T-cell (primary cell): ENCODE results near the gene MIOS. TPM values are rescaled to one million over a fixed set of nuclear protein-coding genes. Genes with fewer than 3 reads are reported as not detected.

Source experiments
- ATAC-seq, 4 experiments: fragments of 200-7000 bp in 3 of 4; fragments of 150-1000 bp in 1 of 4; cut with Tn5 transposase; replicated peaks in 1 of 4; 1 replicate in 3 of 4; 2 replicates in 1 of 4; pipeline ENCODE4 v1.10.0; 2021; ENCODE audit warnings: moderate library complexity in 3 of 4, mild to moderate bottlenecking in 2 of 4, moderate number of reproducible peaks in 1 of 4
- CTCF ChIA-PET, 2 donors: fragments of 300-600 bp; sonication (Branson Sonifier 250); formaldehyde crosslinking; loops; one replicate each; lab custom pipeline; 2022; ENCODE audit warnings: antibody characterized with exemption in 2 of 2; lab: Charles Lee
- POLR2A ChIA-PET, 2 donors: fragments of 300-600 bp; sonication (Branson Sonifier 250); formaldehyde crosslinking; loops; one replicate each; lab custom pipeline; 2022; ENCODE audit warnings: antibody characterized with exemption in 2 of 2; lab: Charles Lee
- DNase-seq, 35 experiments: peaks; one replicate each; pipeline versions ENCODE4 v3.0.0 to v3.0.0-alpha.2; 2013 to 2023
- H3K27ac ChIP-seq: one replicate; pipeline ENCODE4 v1.5.1; 2013; ENCODE audit warnings: low read length
- H3K27me3 ChIP-seq, 2 experiments: replicated peaks in 1 of 2; 1 replicate in 1 of 2; 2 replicates in 1 of 2; pipeline versions ENCODE4 v1.6.1 to v1.7.0; 2013; ENCODE audit warnings: low read length in 1 of 2, mixed read lengths in 1 of 2; ENCODE audit not compliant: control insufficient read depth in 2 of 2, insufficient read depth in 2 of 2; ENCODE audit errors: extremely low read depth in 1 of 2
- H3K36me3 ChIP-seq, 2 donors: 1 replicate in 1 of 2; 2 replicates in 1 of 2; pipeline versions ENCODE4 v1.6.1 to v1.7.0; 2013; ENCODE audit warnings: low read length in 1 of 2; ENCODE audit not compliant: control insufficient read depth in 2 of 2, insufficient read depth in 1 of 2; ENCODE audit errors: extremely low read depth in 1 of 2
- H3K4me1 ChIP-seq, 2 experiments: 1 replicate in 1 of 2; 2 replicates in 1 of 2; pipeline versions ENCODE4 v1.6.1 to v1.7.0; 2013; ENCODE audit warnings: low read length in 2 of 2, mixed read lengths in 1 of 2; ENCODE audit not compliant: insufficient read depth in 2 of 2, control insufficient read depth in 1 of 2; ENCODE audit errors: extremely low read depth in 1 of 2
- H3K4me3 ChIP-seq, 2 donors: 1 replicate in 1 of 2; 2 replicates in 1 of 2; pipeline versions ENCODE4 v1.5.1 to v1.7.0; 2013; ENCODE audit warnings: mild to moderate bottlenecking in 2 of 2, low read length in 1 of 2, moderate library complexity in 1 of 2; ENCODE audit not compliant: control insufficient read depth in 1 of 2; ENCODE audit errors: extremely low read depth in 1 of 2
- H3K9me3 ChIP-seq: 2 replicates; pipeline ENCODE4 v1.7.0; 2013
- H3K27ac Mint-ChIP-seq, 2 donors: one replicate each; pipeline ENCODE4 v1.8.0; 2020 to 2021; ENCODE audit warnings: mild to moderate bottlenecking in 2 of 2, mixed read lengths in 2 of 2
- H3K27me3 Mint-ChIP-seq, 2 donors: one replicate each; pipeline ENCODE4 v1.8.0; 2021 to 2022; ENCODE audit warnings: mixed read lengths in 2 of 2
- H3K36me3 Mint-ChIP-seq: one replicate; pipeline ENCODE4 v1.8.0; 2021; ENCODE audit warnings: mixed read lengths
- H3K4me1 Mint-ChIP-seq, 3 donors: one replicate each; pipeline ENCODE4 v1.8.0; 2020 to 2022; ENCODE audit warnings: mixed read lengths in 3 of 3, mild to moderate bottlenecking in 1 of 3
- H3K4me3 Mint-ChIP-seq, 3 donors: one replicate each; pipeline ENCODE4 v1.8.0; 2020 to 2022; ENCODE audit warnings: mild to moderate bottlenecking in 3 of 3, mixed read lengths in 3 of 3, moderate library complexity in 3 of 3
- H3K9me3 Mint-ChIP-seq, 3 donors: one replicate each; pipeline ENCODE4 v1.8.0; 2020 to 2022; ENCODE audit warnings: mixed read lengths in 3 of 3
- WGBS: methylation state at CpG from one replicate; pipeline ENCODE4 v1.1.5; 2013; ENCODE audit warnings: missing lambda C conversion rate; ENCODE audit not compliant: insufficient coverage; 5-methylcytosine and 5-hydroxymethylcytosine counted together
- total RNA-seq, 35 experiments: library from RNA in 6 of 35; stranded (reverse) in 6 of 35; fragments of 120-200 nt in 1 of 35; gene quantifications; one replicate each; pipeline versions ENCODE4 v1.2.1 to v1.2.4 and lab custom pipeline; 2013 to 2026

Gene MIOS
- total RNA-seq, 5 donors from 2014 or later (not counting 1 experiment from before 2014, with no cell fraction given), result 26.2 to 33.4 (median 28.0) TPM

GRCh38 chr7:7565018-7565680, 1.5 kb upstream of the MIOS start:
- no peak overlapping the region for H3K4me3 Mint-ChIP-seq
- DNase-seq, result no peak
- no peaks in the 10 kb centered on the region for H3K9me3 Mint-ChIP-seq
- CTCF ChIA-PET, result interaction anchor here (0.5 to 1.1 kb wide), 3 partner anchors 460 to 863 kb away, joined by 3 to 4 read pairs (median 3); no protein-coding TSS in a partner anchor
- Histone ChIP-seq H3K4me3 (no peak overlapping the region), H3K4me1 (peaks cover 21 to 28% of the 10 kb centered on the region in 2 experiments), H3K27me3 (no peaks in the 10 kb centered on the region), H3K27ac (no peak overlapping the region), H3K36me3 (no peaks in the 10 kb centered on the region), H3K9me3 (no peaks in the 10 kb centered on the region)
- POLR2A ChIA-PET, result no interaction called here
- no peak for ATAC-seq
- H3K4me1 Mint-ChIP-seq, result peaks cover 28 to 30% (median 29%) of the 10 kb centered on the region in 3 donors
- H3K27me3 Mint-ChIP-seq, result no peaks in the 10 kb centered on the region
- WGBS, result 87% methylated on average over 4 of the region's 4 CpGs
- no peaks in the 10 kb centered on the region for H3K36me3 Mint-ChIP-seq
- H3K27ac Mint-ChIP-seq, result no peak overlapping the region

DNA sequence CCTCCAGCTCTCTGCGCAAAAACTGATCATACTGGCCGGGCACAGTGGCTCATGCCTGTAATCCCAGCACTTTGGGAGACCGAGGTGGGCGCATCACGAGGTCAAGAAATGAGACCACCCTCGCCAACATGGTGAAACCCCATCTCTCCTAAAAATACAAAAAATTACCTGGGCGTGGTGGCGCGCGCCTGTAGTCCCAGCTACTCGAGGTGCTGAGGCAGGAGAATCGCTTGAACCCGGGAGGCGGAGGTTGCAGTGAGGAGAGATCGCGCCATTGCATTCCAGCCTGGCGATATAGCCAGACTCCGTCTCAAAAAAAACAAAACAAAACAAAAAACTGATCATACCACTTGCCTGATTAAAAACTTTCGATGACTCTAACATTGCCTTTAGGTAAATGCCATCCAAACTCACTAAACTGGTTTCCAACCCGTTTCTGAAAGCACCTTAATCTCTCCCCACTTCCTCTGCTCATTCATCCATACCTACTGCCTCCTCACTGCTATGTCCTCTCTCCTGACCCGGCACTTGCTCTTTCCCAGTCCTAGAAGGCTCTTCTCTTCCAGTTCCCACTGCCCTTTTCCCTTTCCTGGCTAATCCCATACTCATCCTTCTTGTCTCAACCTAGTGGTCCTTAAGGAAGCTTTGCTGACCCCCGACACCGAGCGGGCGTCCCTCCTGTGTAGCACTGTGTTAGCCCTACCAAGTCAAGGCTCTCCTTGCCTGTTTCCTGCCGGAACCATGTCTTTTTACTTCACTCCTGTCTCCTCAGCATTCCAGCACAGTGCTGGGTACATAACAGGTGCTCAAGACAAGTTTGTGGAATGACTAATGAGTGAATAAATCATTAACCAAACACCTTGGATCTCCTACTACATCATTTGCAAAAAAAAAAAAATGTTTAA, 686 bp upstream of the MIOS start:
- Mint-ChIP-seq H3K4me3 (no peak overlapping the region), H3K36me3 (no peaks in the 10 kb centered on the region), H3K9me3 (no peaks in the 10 kb centered on the region), H3K4me1 (peaks cover 37 to 38% (median 37%) of the 10 kb centered on the region in 3 donors), H3K27me3 (no peaks in the 10 kb centered on the region), H3K27ac (no peak overlapping the region)
- WGBS, result 81% methylated on average over 8 of the region's 26 CpGs
- Histone ChIP-seq H3K36me3 (no peaks in the 10 kb centered on the region), H3K9me3 (no peaks in the 10 kb centered on the region), H3K4me3 (peak overlapping the region; percentile 72 to 88), H3K27ac (peak overlapping the region; percentile 81), H3K4me1 (peaks cover 21 to 31% of the 10 kb centered on the region in 2 experiments), H3K27me3 (no peaks in the 10 kb centered on the region)
- DNase-seq, result no peak
- no peak for ATAC-seq
- CTCF ChIA-PET, result interaction anchor here in 1 of 2 donors (0.6 kb wide), 1 partner anchor 572 kb away, joined by 5 read pairs; no protein-coding TSS in a partner anchor
- POLR2A ChIA-PET, result interaction anchor here (0.6 kb wide), 3 partner anchors 199 to 459 kb away, joined by 3 to 9 read pairs (median 7); no protein-coding TSS in a partner anchor

GRCh38 chr7:7567898-7568531, 1.3 kb downstream of the MIOS start:
- H3K4me1 Mint-ChIP-seq, result peaks cover 38 to 41% (median 40%) of the 10 kb centered on the region in 3 donors
- ChIA-PET POLR2A (interaction anchor here in 1 of 2 donors (0.5 to 1.4 kb wide), 3 partner anchors 12 to 72 kb away, joined by 3 to 7 read pairs (median 3); partner anchors contain the start of gene UMAD1), CTCF (interaction anchor here in 1 of 2 donors (1.0 to 1.1 kb wide), 2 partner anchors 113 to 465 kb away, joined by 5 to 6 read pairs; no protein-coding TSS in a partner anchor)
- Histone ChIP-seq H3K27ac (peak overlapping the region; percentile 81), H3K9me3 (no peaks in the 10 kb centered on the region), H3K4me1 (peaks cover 21 to 31% of the 10 kb centered on the region in 2 experiments), H3K36me3 (peaks cover 0 to 8% of the 10 kb centered on the region in 2 donors), H3K27me3 (no peaks in the 10 kb centered on the region), H3K4me3 (peak overlapping the region in 1 of 2 donors; percentile 72)
- H3K36me3 Mint-ChIP-seq, result peaks cover 7% of the 10 kb centered on the region
- peak overlapping the region; percentile 79 to 82 (median 79) for H3K4me3 Mint-ChIP-seq
- no peaks in the 10 kb centered on the region for H3K27me3 Mint-ChIP-seq
- peak overlapping the region; percentile 25 to 73 for H3K27ac Mint-ChIP-seq
- no peaks in the 10 kb centered on the region for H3K9me3 Mint-ChIP-seq
- no peak for ATAC-seq
- DNase-seq, result peak in 1 of 35 experiments; percentile 13
- WGBS, result no CpG with 5 or more reads among the region's 2 CpGs

DNA sequence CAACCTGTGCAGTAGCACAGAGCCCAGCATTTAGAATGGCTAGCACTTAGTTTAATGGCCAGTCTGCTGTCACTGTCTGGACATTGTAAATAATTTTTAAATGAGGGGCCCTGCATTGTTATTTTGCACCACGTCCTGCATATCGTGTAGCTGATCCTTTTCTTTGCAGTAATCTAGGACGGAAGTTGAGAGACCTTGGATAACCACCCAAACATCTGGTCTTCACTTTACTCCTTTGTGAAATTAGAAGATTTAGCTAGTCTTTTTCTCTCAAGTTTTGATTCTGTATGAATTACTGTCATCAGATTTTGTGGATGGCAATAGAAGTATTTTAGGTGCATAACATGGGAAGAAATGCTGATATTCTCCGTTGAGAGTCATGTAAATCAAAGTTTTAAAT, 1.9 kb downstream of the MIOS start:
- Histone ChIP-seq H3K27ac (peak overlapping the region; percentile 64), H3K9me3 (no peaks in the 10 kb centered on the region), H3K27me3 (no peaks in the 10 kb centered on the region), H3K4me3 (peak overlapping the region; percentile 9 to 36), H3K36me3 (peaks cover 0 to 12% of the 10 kb centered on the region in 2 donors), H3K4me1 (peaks cover 21 to 31% of the 10 kb centered on the region in 2 experiments)
- POLR2A ChIA-PET, result interaction anchor here in 1 of 2 donors (0.5 to 1.4 kb wide), 3 partner anchors 11 to 71 kb away, joined by 3 to 7 read pairs (median 3); partner anchors contain the start of gene UMAD1
- peaks cover 12% of the 10 kb centered on the region for H3K36me3 Mint-ChIP-seq
- no peak for DNase-seq
- H3K4me1 Mint-ChIP-seq, result peaks cover 38 to 46% (median 41%) of the 10 kb centered on the region in 3 donors
- no peaks in the 10 kb centered on the region for H3K9me3 Mint-ChIP-seq
- H3K27me3 Mint-ChIP-seq, result no peaks in the 10 kb centered on the region
- H3K27ac Mint-ChIP-seq, result peak overlapping the region; percentile 85 to 86
- ATAC-seq, result no peak
- H3K4me3 Mint-ChIP-seq, result peak overlapping the region; percentile 60 to 82 (median 79)
- CTCF ChIA-PET, result interaction anchor here in 1 of 2 donors (1.1 kb wide), 1 partner anchor 112 kb away, joined by 5 read pairs; no protein-coding TSS in a partner anchor
- 38% methylated on average over 3 of the region's 4 CpGs for WGBS

- H3K4me3 Mint-ChIP-seq, result peak overlapping the region; percentile 60 to 79 (median 66)
- WGBS, result no CpG with 5 or more reads among the region's 5 CpGs
- H3K36me3 Mint-ChIP-seq, result peaks cover 17% of the 10 kb centered on the region
- POLR2A ChIA-PET, result interaction anchor here in 1 of 2 donors (1.4 kb wide), 1 partner anchor 71 kb away, joined by 7 read pairs; the partner anchor contains the start of gene UMAD1
- Histone ChIP-seq H3K9me3 (no peaks in the 10 kb centered on the region), H3K4me3 (peak overlapping the region in 1 of 2 donors; percentile 9), H3K27me3 (no peaks in the 10 kb centered on the region), H3K4me1 (peaks cover 21 to 31% of the 10 kb centered on the region in 2 experiments), H3K36me3 (peaks cover 0 to 12% of the 10 kb centered on the region in 2 donors), H3K27ac (peak overlapping the region; percentile 64)
- no peaks in the 10 kb centered on the region for H3K9me3 Mint-ChIP-seq
- no peaks in the 10 kb centered on the region for H3K27me3 Mint-ChIP-seq
- H3K27ac Mint-ChIP-seq, result peak overlapping the region; percentile 85 to 86
- DNase-seq, result peak in 17 of 35 experiments; percentile 1 to 60 (median 17)
- CTCF ChIA-PET, result interaction anchor here in 1 of 2 donors (1.1 kb wide), 1 partner anchor 112 kb away, joined by 5 read pairs; no protein-coding TSS in a partner anchor
- ATAC-seq, result peak in 2 of 4 experiments; percentile 12 to 57
- peaks cover 38 to 46% (median 45%) of the 10 kb centered on the region in 3 donors for H3K4me1 Mint-ChIP-seq
These were observed 2.4 kb downstream of the MIOS start for GRCh38 chr7:7569081-7569527.
